ENCODE data around the gene SLFN14.
"Not testable (repeated sequence)": the region's sequence is repeated elsewhere in the genome, so short reads cannot be mapped to it uniquely, and the experiment has no call there.

The SLFN14 gene

GRCh38 chr17:35521150-35521549 lies 39.5 kb downstream of the SLFN14 start:
- DNase-seq (ENCODE audit: low spot score) = no peak

GRCh38 chr17:35519906-35520442 lies 40.6 kb downstream of the SLFN14 start:
- no peak for TF ChIP-seq CTCF (IDR thresholded peaks at IDR 0.05; ENCODE audit: extremely low read depth, missing control alignments)
- no peak for DNase-seq (ENCODE audit: low spot score)

More at GRCh38 chr17:35521150-35521549, 39.5 kb downstream of the SLFN14 start:
- TF ChIP-seq CTCF (IDR thresholded peaks at IDR 0.05; ENCODE audit: extremely low read depth, missing control alignments) = no peak

GRCh38 chr17:35519439-35519838 lies 41.2 kb downstream of the SLFN14 start:
- no peak for TF ChIP-seq CTCF (IDR thresholded peaks at IDR 0.05; ENCODE audit: extremely low read depth, missing control alignments)
- DNase-seq (ENCODE audit: low spot score) = no peak

- not testable (repeated sequence) for DNase-seq (ENCODE audit: low spot score)
Measured at GRCh38 chr17:35518431-35518830, 42.2 kb downstream of the SLFN14 start.

GRCh38 chr17:35515027-35515426 lies 45.6 kb downstream of the SLFN14 start:
- TF ChIP-seq CTCF (IDR thresholded peaks at IDR 0.05; ENCODE audit: extremely low read depth, missing control alignments) = no peak

GRCh38 chr17:35514564-35514963 lies 46.1 kb downstream of the SLFN14 start:
- TF ChIP-seq CTCF (IDR thresholded peaks at IDR 0.05; ENCODE audit: extremely low read depth, missing control alignments) = no peak
- DNase-seq (ENCODE audit: low spot score) = no peak

More at GRCh38 chr17:35515027-35515426, 45.6 kb downstream of the SLFN14 start:
- DNase-seq (ENCODE audit: low spot score) = no peak
